Activated CD4-positive, alpha-beta T cell treated with anti-CD3 and anti-CD28 coated beads, Interleukin-2, amount 10 ng/mL, durations not matched to agents 7 days and 5 days (primary cell): Measurements from ENCODE around the gene HSPB8. TPM values are rescaled to one million over a fixed set of nuclear protein-coding genes. Genes with fewer than 3 reads are reported as not detected.

Experiments
- CTCF ChIA-PET: fragments of 350-600 bp; sonication (Branson Sonifier 250); formaldehyde crosslinking; loops from one replicate; lab custom pipeline; 2021; ENCODE audit warnings: antibody characterized with exemption; lab: Charles Lee
- POLR2A ChIA-PET: fragments of 350-600 bp; sonication (Branson Sonifier 250); formaldehyde crosslinking; loops from one replicate; lab custom pipeline; 2021; ENCODE audit warnings: antibody characterized with exemption; lab: Charles Lee
- DNase-seq: peaks from one replicate; pipeline ENCODE4 v3.0.0-alpha.2; 2020
- H3K27ac Mint-ChIP-seq: one replicate; pipeline ENCODE4 v1.8.0; 2021; ENCODE audit warnings: mild to moderate bottlenecking, moderate library complexity, mixed read lengths
- H3K27me3 Mint-ChIP-seq: one replicate; pipeline ENCODE4 v1.8.0; 2021; ENCODE audit warnings: mixed read lengths
- H3K36me3 Mint-ChIP-seq: one replicate; pipeline ENCODE4 v1.8.0; 2021; ENCODE audit warnings: low read depth, mixed read lengths
- H3K4me1 Mint-ChIP-seq: one replicate; pipeline ENCODE4 v1.8.0; 2021; ENCODE audit warnings: mixed read lengths
- H3K4me3 Mint-ChIP-seq: one replicate; pipeline ENCODE4 v1.8.0; 2021; ENCODE audit warnings: mild to moderate bottlenecking, moderate library complexity, mixed read lengths
- H3K9me3 Mint-ChIP-seq: one replicate; pipeline ENCODE4 v1.8.0; 2021; ENCODE audit warnings: mixed read lengths
- total RNA-seq, 2 experiments: library from RNA; stranded (reverse); gene quantifications; one replicate each; pipeline ENCODE4 v1.2.3, GENCODE V29; 2021

HSPB8 gene
- total RNA-seq, 2 experiments from 2014 or later, result not detected

GRCh38 chr12:119229837-119230236 lies 51.1 kb downstream of the HSPB8 start:
- Mint-ChIP-seq H3K27me3 (no peaks in the 10 kb centered on the region), H3K27ac (no peak overlapping the region), H3K4me1 (no peaks in the 10 kb centered on the region), H3K9me3 (no peaks in the 10 kb centered on the region), H3K4me3 (no peak overlapping the region), H3K36me3 (no peaks in the 10 kb centered on the region)
- no peak for DNase-seq
- ChIA-PET CTCF (interaction anchor here (1.0 kb wide), 1 partner anchor 28 kb away, joined by 3 read pairs; no protein-coding TSS in a partner anchor), POLR2A (no interaction called here)

GRCh38 chr12:119230807-119231206 lies 52.1 kb downstream of the HSPB8 start:
- no peak overlapping the region for H3K27ac Mint-ChIP-seq
- no peaks in the 10 kb centered on the region for H3K4me1 Mint-ChIP-seq
- no peaks in the 10 kb centered on the region for H3K27me3 Mint-ChIP-seq
- POLR2A ChIA-PET, result no interaction called here
- DNase-seq, result no peak
- no peak overlapping the region for H3K4me3 Mint-ChIP-seq
- no peaks in the 10 kb centered on the region for H3K9me3 Mint-ChIP-seq
- CTCF ChIA-PET, result interaction anchor here (1.0 kb wide), 1 partner anchor 27 kb away, joined by 3 read pairs; no protein-coding TSS in a partner anchor
- no peaks in the 10 kb centered on the region for H3K36me3 Mint-ChIP-seq

- Mint-ChIP-seq H3K4me3 (no peak overlapping the region), H3K4me1 (no peaks in the 10 kb centered on the region), H3K27me3 (no peaks in the 10 kb centered on the region), H3K27ac (no peak overlapping the region), H3K36me3 (no peaks in the 10 kb centered on the region), H3K9me3 (no peaks in the 10 kb centered on the region)
- ChIA-PET POLR2A (no interaction called here), CTCF (no interaction called here)
- DNase-seq, result no peak
These were observed 53.0 kb downstream of the HSPB8 start for GRCh38 chr12:119231774-119232173.

GRCh38 chr12:119235197-119235751 lies 56.5 kb downstream of the HSPB8 start:
- Mint-ChIP-seq H3K27me3 (no peaks in the 10 kb centered on the region), H3K9me3 (no peaks in the 10 kb centered on the region), H3K4me1 (no peaks in the 10 kb centered on the region), H3K4me3 (no peak overlapping the region), H3K36me3 (no peaks in the 10 kb centered on the region), H3K27ac (no peak overlapping the region)
- ChIA-PET POLR2A (no interaction called here), CTCF (no interaction called here)
- no peak for DNase-seq

GRCh38 chr12:119236372-119236771 lies 57.6 kb downstream of the HSPB8 start:
- no peaks in the 10 kb centered on the region for H3K36me3 Mint-ChIP-seq
- no peak overlapping the region for H3K27ac Mint-ChIP-seq
- H3K4me1 Mint-ChIP-seq, result no peaks in the 10 kb centered on the region
- ChIA-PET POLR2A (no interaction called here), CTCF (no interaction called here)
- DNase-seq, result no peak
- H3K27me3 Mint-ChIP-seq, result no peaks in the 10 kb centered on the region
- no peak overlapping the region for H3K4me3 Mint-ChIP-seq
- H3K9me3 Mint-ChIP-seq, result no peaks in the 10 kb centered on the region

- H3K4me3 Mint-ChIP-seq, result no peak overlapping the region
- no peak for DNase-seq
- H3K4me1 Mint-ChIP-seq, result no peaks in the 10 kb centered on the region
- ChIA-PET POLR2A (no interaction called here), CTCF (no interaction called here)
- no peaks in the 10 kb centered on the region for H3K36me3 Mint-ChIP-seq
- no peaks in the 10 kb centered on the region for H3K27me3 Mint-ChIP-seq
- H3K9me3 Mint-ChIP-seq, result no peaks in the 10 kb centered on the region
- no peak overlapping the region for H3K27ac Mint-ChIP-seq
These were observed 60.3 kb downstream of the HSPB8 start for GRCh38 chr12:119239040-119239439.

GRCh38 chr12:119241049-119241448 lies 62.3 kb downstream of the HSPB8 start:
- no peaks in the 10 kb centered on the region for H3K36me3 Mint-ChIP-seq

GRCh38 chr12:119241580-119242169 lies 62.9 kb downstream of the HSPB8 start:
- Mint-ChIP-seq H3K4me3 (no peak overlapping the region), H3K36me3 (no peaks in the 10 kb centered on the region), H3K27me3 (no peaks in the 10 kb centered on the region), H3K4me1 (no peaks in the 10 kb centered on the region), H3K27ac (no peak overlapping the region), H3K9me3 (no peaks in the 10 kb centered on the region)
- ChIA-PET POLR2A (no interaction called here), CTCF (no interaction called here)
- DNase-seq, result no peak

More at GRCh38 chr12:119241049-119241448, 62.3 kb downstream of the HSPB8 start:
- Mint-ChIP-seq H3K9me3 (no peaks in the 10 kb centered on the region), H3K27me3 (no peaks in the 10 kb centered on the region), H3K4me1 (no peaks in the 10 kb centered on the region), H3K27ac (no peak overlapping the region), H3K4me3 (no peak overlapping the region)
- ChIA-PET CTCF (no interaction called here), POLR2A (no interaction called here)
- no peak for DNase-seq

Other genes starting within 250 kb of the HSPB8 start
- gene SRRM4, start 197.4 kb upstream of the HSPB8 start, total RNA-seq, result not detected
- not detected for gene CCDC60, start 155.8 kb downstream of the HSPB8 start, total RNA-seq